C4-2B (cell line): ENCODE data around the gene RIBC1.

Experiments used
- H3K27ac ChIP-seq: fragments of 450-650 bp; 2 replicates; pipeline ENCODE4 v1.5.1; 2017
- CTCF ChIP-seq: fragments of 450-650 bp; conservative IDR thresholded peaks from 2 replicates; pipeline ENCODE4 v1.5.1; 2017; ENCODE audit warnings: mild to moderate bottlenecking
- ZFX ChIP-seq: fragments of 450-650 bp; IDR thresholded peaks from 2 replicates; pipeline ENCODE4 v1.6.1; 2017

RIBC1 gene

GRCh38 chrX:53474707-53475106 is 52.0 kb downstream of the RIBC1 start:
- no peak overlapping the region for H3K27ac ChIP-seq
- TF ChIP-seq ZFX: no peak
- TF ChIP-seq CTCF: no peak

GRCh38 chrX:53476371-53476770 is 53.7 kb downstream of the RIBC1 start:
- H3K27ac ChIP-seq: no peak overlapping the region
- no peak for TF ChIP-seq ZFX
- no peak for TF ChIP-seq CTCF

GRCh38 chrX:53479301-53479700 is 56.6 kb downstream of the RIBC1 start:
- no peak overlapping the region for H3K27ac ChIP-seq
- TF ChIP-seq ZFX: no peak
- no peak for TF ChIP-seq CTCF
